Measurements from ENCODE around the gene TARDBP. TPM values are rescaled to one million over a fixed set of nuclear protein-coding genes. Genes with fewer than 3 reads are reported as not detected.
A peak's percentile ranks its signal among the peaks of the same experiment; 100 is the strongest.

Gene TARDBP
- total and polyA plus RNA-seq, 8 donors: 43.3 to 84.7 (median 53.7) TPM

- WGBS, 2 donors: 92 to 96% methylated on average over 18 of the region's 18 CpGs
- intact Hi-C loops (cut with DNase I): no loop called here
- H3K27me3 ChIP-seq: no peaks in the 10 kb centered on the region
- FAIRE-seq: no peak
- H3K27ac ChIP-seq: no peak overlapping the region
- DNase-seq: peak in 3 of 6 donors; percentile 5 to 37 (median 30)
- H3K36me3 ChIP-seq: peaks cover 0 to 35% (median 20%) of the 10 kb centered on the region in 3 donors
- no peak for ATAC-seq
- H3K9me3 ChIP-seq: no peaks in the 10 kb centered on the region
- H3K4me3 ChIP-seq: no peak overlapping the region
- H3K4me1 ChIP-seq: peaks cover 8 to 17% (median 11%) of the 10 kb centered on the region in 3 donors
- TF ChIP-seq CTCF (IDR thresholded peaks at IDR 0.05): no peak
These were observed 55.5 kb downstream of the TARDBP start for GRCh38 chr1:11067716-11068599.

- TF ChIP-seq CTCF (IDR thresholded peaks at IDR 0.05): no peak
- Histone ChIP-seq H3K27ac (no peak overlapping the region), H3K4me1 (peaks cover 8 to 18% (median 11%) of the 10 kb centered on the region in 3 donors), H3K27me3 (no peaks in the 10 kb centered on the region), H3K9me3 (no peaks in the 10 kb centered on the region), H3K4me3 (no peak overlapping the region), H3K36me3 (peaks cover 0 to 35% (median 25%) of the 10 kb centered on the region in 3 donors)
- intact Hi-C loops (cut with DNase I): no loop called here
- 94 to 96% methylated on average over 17 of the region's 17 CpGs for WGBS, 2 donors
- ATAC-seq: no peak
- FAIRE-seq: no peak
- DNase-seq: peak in 1 of 6 donors; percentile 31
These were observed 56.4 kb downstream of the TARDBP start for GRCh38 chr1:11068600-11069473.

GRCh38 chr1:11070876-11071275 lies 58.4 kb downstream of the TARDBP start:
- Histone ChIP-seq H3K4me1 (peaks cover 8 to 18% (median 11%) of the 10 kb centered on the region in 3 donors), H3K27me3 (no peaks in the 10 kb centered on the region), H3K36me3 (peaks cover 0 to 46% (median 31%) of the 10 kb centered on the region in 3 donors), H3K9me3 (no peaks in the 10 kb centered on the region), H3K27ac (no peak overlapping the region), H3K4me3 (no peak overlapping the region)
- no peak for TF ChIP-seq CTCF (IDR thresholded peaks at IDR 0.05)
- no peak for FAIRE-seq
- DNase-seq: peak in 1 of 6 donors; percentile 23
- ATAC-seq: peak in 1 of 4 donors; percentile 3
- 71 to 75% methylated on average over 10 to 11 of the region's 11 CpGs for WGBS, 2 donors
- intact Hi-C loops (cut with DNase I): no loop called here

GRCh38 chr1:11071463-11072215 lies 59.2 kb downstream of the TARDBP start:
- peak overlapping the region in 2 of 4 donors; percentile 16 to 52 for H3K27ac ChIP-seq

More at GRCh38 chr1:11071463-11072215, 59.2 kb downstream of the TARDBP start:
- no peak for TF ChIP-seq CTCF (IDR thresholded peaks at IDR 0.05)
- intact Hi-C loops (cut with DNase I): no loop called here
- ATAC-seq (peak; percentile 88 to 91 (median 90)), DNase-seq (peak in 5 of 6 donors; percentile 47 to 83 (median 72)), FAIRE-seq (no peak)
- peaks cover 8 to 18% (median 11%) of the 10 kb centered on the region in 3 donors for H3K4me1 ChIP-seq
- H3K27me3 ChIP-seq: no peaks in the 10 kb centered on the region
- H3K4me3 ChIP-seq: no peak overlapping the region
- 32 to 33% methylated on average over 15 of the region's 15 CpGs for WGBS, 2 donors
- peaks cover 0 to 46% (median 32%) of the 10 kb centered on the region in 3 donors for H3K36me3 ChIP-seq
- no peaks in the 10 kb centered on the region for H3K9me3 ChIP-seq

Data from pancreas (tissue), 10 donors.